GM21723 (cell line): ENCODE measurements around the gene CHPF2.

Source experiments
- ATAC-seq: cut with Tn5 transposase; IDR thresholded peaks from one replicate; pipeline ENCODE4 v1.9.1; 2021; ENCODE audit warnings: mild to moderate bottlenecking, moderate library complexity; ENCODE audit not compliant: unreplicated experiment

Gene CHPF2

GRCh38 chr7:151232917-151233701, 826 bp downstream of the CHPF2 start:
- ATAC-seq: peak; percentile 47

- ATAC-seq: no peak
These were observed 1.5 kb downstream of the CHPF2 start for GRCh38 chr7:151233804-151234203.

- ATAC-seq: no peak
These were observed 3.0 kb downstream of the CHPF2 start for GRCh38 chr7:151235091-151235787.

GRCh38 chr7:151236406-151236805, 4.1 kb downstream of the CHPF2 start:
- no peak for ATAC-seq

GRCh38 chr7:151237244-151238189, 5.2 kb downstream of the CHPF2 start:
- no peak for ATAC-seq

- no peak for ATAC-seq
These were observed 6.0 kb downstream of the CHPF2 start for GRCh38 chr7:151238190-151238810.

- ATAC-seq: no peak
These were observed 6.9 kb downstream of the CHPF2 start for GRCh38 chr7:151238924-151239836.

- no peak for ATAC-seq
These were observed 7.7 kb downstream of the CHPF2 start for GRCh38 chr7:151239837-151240459.

GRCh38 chr7:151240536-151240935, 8.3 kb downstream of the CHPF2 start:
- ATAC-seq: no peak

GRCh38 chr7:151240942-151241754, 8.9 kb downstream of the CHPF2 start:
- ATAC-seq: no peak

- no peak for ATAC-seq
These were observed 9.4 kb downstream of the CHPF2 start for GRCh38 chr7:151241755-151242096.

- ATAC-seq: no peak
These were observed 10.1 kb downstream of the CHPF2 start for GRCh38 chr7:151242159-151243044.

GRCh38 chr7:151243045-151243349, 10.7 kb downstream of the CHPF2 start:
- no peak for ATAC-seq

- ATAC-seq: peak; percentile 37
These were observed 11.3 kb downstream of the CHPF2 start for GRCh38 chr7:151243408-151244195.

GRCh38 chr7:151244196-151244840, 12.0 kb downstream of the CHPF2 start:
- no peak for ATAC-seq

GRCh38 chr7:151244841-151245346, 12.6 kb downstream of the CHPF2 start:
- no peak for ATAC-seq
